ENCODE results near the gene GPR173. TPM values are rescaled to one million over a fixed set of nuclear protein-coding genes. Genes with fewer than 3 reads are reported as not detected.

The GPR173 gene
- total RNA-seq, 4 donors from 2014 or later = 0.72 to 2.0 (median 1.6) TPM

DNA sequence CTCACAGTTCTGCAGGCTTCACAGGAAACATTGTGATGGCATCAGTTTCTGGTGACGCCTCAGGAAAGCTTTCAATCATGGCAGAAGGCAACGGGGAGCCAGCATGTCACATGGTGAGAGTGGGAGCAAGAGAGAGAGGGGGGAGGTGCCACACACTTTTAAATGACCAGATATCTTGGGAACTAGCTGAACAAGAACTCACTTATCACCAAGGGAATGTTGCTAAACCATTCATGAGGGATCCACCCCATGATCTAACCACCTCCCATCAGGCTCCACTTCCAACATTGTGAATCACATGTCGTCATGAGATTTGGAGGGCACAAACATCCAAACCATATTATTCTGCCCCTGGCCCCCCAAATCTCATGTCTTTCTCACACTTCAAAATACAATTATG lies 43.3 kb upstream of the GPR173 start:
- TF ChIP-seq, protein P1, sequence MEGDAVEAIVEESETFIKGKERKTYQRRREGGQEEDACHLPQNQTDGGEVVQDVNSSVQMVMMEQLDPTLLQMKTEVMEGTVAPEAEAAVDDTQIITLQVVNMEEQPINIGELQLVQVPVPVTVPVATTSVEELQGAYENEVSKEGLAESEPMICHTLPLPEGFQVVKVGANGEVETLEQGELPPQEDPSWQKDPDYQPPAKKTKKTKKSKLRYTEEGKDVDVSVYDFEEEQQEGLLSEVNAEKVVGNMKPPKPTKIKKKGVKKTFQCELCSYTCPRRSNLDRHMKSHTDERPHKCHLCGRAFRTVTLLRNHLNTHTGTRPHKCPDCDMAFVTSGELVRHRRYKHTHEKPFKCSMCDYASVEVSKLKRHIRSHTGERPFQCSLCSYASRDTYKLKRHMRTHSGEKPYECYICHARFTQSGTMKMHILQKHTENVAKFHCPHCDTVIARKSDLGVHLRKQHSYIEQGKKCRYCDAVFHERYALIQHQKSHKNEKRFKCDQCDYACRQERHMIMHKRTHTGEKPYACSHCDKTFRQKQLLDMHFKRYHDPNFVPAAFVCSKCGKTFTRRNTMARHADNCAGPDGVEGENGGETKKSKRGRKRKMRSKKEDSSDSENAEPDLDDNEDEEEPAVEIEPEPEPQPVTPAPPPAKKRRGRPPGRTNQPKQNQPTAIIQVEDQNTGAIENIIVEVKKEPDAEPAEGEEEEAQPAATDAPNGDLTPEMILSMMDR (IDR thresholded peaks at IDR 0.05) = no peak
- no peak for ATAC-seq (ENCODE audit: low FRiP score)
- no peak for DNase-seq (ENCODE audit: low spot score)

DNA sequence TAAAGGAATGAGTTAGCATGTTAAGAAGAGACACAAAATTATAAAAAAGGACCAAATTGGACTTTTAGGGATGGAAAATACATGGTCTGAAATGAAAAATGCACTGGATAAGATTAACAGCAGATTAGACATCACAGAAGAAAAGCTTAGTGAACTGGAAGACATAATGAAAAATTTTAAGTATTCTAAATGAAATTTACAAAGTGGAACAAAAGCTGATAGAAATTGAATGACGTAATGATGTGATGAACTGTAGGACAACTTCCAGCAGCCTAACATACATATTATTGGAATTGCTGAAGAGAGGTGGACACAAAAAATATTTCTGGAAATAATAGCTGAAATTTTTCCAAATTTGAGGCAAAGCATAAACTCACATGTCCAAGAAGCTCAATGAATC lies 39.6 kb upstream of the GPR173 start:
- ATAC-seq (ENCODE audit: low FRiP score) = no peak
- TF ChIP-seq, protein P1 (IDR thresholded peaks at IDR 0.05) = no peak
- DNase-seq (ENCODE audit: low spot score) = no peak

DNA sequence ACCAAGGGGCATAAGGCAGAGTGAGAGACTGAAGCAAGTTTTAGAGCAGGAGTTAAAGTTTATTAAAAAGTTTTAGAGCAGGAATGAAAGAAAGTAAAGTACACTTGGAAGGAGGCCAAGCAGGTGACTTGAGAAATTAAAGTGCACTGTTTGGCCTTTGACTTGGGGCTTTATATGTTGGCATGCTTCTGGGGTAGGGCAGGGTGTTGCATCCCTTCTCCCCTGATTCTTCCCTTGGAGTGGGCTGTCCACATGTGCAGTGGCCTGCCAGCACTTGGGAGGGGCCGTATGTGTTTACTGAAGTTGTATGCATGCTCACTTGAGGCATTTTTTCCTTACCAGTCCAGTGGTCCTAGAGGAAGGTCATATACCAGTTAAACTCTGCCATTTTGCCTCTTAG lies 35.3 kb upstream of the GPR173 start:
- no peak for ATAC-seq (ENCODE audit: low FRiP score)
- TF ChIP-seq, protein P1 (IDR thresholded peaks at IDR 0.05) = no peak
- DNase-seq (ENCODE audit: low spot score) = no peak

DNA sequence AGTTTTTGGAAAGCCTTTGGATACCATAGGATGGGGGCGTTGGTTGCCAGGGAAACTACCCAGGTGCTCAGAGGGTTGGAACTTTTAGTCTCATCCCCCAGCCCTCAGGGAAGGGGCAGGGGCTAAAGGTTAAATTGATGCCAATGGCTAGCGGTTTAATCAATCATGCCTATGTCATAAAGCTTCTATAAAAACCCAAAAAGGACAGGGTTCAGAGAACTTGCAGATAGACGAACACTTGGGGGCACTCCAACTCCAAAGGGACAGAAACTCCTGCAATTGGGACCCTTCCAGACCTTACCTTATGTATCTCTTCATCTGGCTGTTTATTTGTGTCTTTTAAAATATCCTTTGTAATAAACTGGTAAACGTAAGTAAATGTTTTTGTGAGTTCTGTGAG lies 30.0 kb upstream of the GPR173 start:
- TF ChIP-seq, protein P1 (IDR thresholded peaks at IDR 0.05) = no peak
- ATAC-seq (ENCODE audit: low FRiP score) (no peak), DNase-seq (ENCODE audit: low spot score) (no peak)

DNA sequence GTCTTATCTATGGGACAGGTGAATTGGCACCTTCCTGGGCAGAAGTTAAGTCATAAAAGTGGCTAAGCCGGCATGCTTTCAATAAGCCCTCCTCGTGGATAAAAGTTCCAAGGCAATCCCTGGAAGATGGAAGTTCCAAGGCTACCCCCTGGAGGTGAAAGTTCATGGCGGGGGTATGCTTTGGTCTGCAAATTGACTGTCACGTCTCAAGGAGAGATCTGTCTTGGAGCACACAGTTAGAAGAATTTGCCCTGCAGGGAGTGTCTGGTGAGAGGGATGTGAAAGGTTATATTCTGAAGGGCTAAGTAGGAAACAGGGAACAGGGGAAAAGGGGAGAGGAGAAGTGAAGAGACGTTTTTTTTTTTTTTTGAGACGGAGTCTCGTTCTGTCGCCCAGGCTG lies 26.2 kb upstream of the GPR173 start:
- no peak for DNase-seq (ENCODE audit: low spot score)
- no peak for ATAC-seq (ENCODE audit: low FRiP score)
- TF ChIP-seq, protein P1 (IDR thresholded peaks at IDR 0.05) = no peak

DNA sequence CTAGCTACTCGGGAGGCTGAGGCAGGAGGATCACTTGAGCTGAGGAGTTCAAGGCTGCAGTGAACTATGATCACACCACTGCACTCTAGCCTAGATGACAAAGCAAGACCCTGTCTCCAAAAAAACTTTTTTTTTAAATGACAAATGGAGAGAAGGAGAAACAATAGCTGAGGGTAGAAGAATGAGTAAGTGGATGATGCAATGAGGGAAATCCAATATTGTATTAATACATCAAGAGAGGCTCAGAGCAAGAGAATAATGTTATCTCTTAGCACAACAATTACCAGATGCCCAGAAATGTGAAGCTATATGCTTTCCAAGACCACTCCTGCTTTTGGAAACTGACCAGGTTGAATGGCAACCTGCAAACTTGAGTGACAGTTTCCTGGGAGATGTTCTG lies 19.9 kb upstream of the GPR173 start:
- TF ChIP-seq, protein P1 (IDR thresholded peaks at IDR 0.05) = no peak
- ATAC-seq (ENCODE audit: low FRiP score) = no peak
- no peak for DNase-seq (ENCODE audit: low spot score)

DNA sequence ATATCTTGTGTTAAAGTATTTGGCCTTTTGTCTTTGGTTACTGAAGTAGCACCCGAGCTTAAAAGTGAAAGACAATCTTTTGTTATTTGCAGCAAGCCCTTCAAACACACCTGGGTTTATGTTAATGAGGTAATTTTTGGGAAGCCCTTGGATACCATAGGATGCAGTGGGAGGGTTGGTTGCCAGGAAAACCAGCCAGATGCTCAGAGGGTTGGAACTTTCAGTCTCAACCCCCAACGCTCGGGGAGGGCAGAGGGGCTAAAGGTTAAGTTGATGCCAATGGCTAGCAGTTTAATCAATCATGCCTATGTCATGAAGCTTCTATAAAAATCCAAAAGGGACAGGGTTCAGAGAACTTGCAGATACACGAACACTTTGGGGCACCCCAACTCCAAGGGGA lies 17.2 kb upstream of the GPR173 start:
- ATAC-seq (ENCODE audit: low FRiP score) = no peak
- DNase-seq (ENCODE audit: low spot score) = no peak
- TF ChIP-seq, protein P1 (IDR thresholded peaks at IDR 0.05) = no peak

All from omental fat pad (tissue), 4 donors.